ENCODE measurements around the gene ZNF700.
"Not testable (repeated sequence)": the region's sequence is repeated elsewhere in the genome, so short reads cannot be mapped to it uniquely, and the experiment has no call there.

The ZNF700 gene

DNA sequence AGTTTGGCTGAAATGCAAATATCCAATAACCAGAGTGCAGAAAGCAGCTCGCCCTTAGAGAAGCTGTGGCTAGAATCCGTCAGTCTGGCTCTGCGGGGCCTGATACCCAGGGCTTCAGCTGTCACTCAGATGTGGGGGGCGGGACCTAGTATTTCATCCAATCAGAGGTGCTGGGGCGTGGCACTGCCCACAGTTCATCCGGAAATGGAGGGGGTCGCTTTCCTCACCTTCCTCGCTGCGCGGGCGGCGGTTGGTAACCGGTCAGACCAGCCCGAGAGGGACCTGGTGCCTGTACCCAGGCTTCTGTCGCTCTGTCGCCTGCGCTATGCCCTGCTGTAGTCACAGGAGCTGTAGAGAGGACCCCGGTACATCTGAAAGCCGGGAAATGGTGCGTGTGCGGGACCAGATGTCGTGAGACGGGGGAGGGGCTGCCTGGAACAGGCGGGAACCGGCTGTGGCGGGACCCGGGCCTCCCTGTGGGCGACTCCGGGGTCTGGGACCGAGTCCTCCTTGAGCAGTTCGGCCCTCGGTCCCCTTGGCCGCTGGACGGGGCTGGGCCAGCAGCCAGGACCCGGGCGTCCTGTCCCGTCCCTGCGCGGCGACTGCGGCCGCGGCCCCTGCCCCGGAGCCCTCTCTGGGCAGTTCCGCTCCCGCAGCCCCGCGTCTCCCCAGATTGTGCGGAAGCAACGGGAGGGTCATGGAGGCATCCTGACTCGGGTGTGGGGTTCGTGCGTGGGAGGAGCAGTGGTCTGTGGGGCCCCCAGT, at the start of gene ZNF700:
Gene ZNF700, plus strand, starts transcription at position 222 of the 765 bp plus-strand sequence. Its CDS starts 104 bp downstream, at position 326.
- peak; percentile 96 for DNase-seq

DNA sequence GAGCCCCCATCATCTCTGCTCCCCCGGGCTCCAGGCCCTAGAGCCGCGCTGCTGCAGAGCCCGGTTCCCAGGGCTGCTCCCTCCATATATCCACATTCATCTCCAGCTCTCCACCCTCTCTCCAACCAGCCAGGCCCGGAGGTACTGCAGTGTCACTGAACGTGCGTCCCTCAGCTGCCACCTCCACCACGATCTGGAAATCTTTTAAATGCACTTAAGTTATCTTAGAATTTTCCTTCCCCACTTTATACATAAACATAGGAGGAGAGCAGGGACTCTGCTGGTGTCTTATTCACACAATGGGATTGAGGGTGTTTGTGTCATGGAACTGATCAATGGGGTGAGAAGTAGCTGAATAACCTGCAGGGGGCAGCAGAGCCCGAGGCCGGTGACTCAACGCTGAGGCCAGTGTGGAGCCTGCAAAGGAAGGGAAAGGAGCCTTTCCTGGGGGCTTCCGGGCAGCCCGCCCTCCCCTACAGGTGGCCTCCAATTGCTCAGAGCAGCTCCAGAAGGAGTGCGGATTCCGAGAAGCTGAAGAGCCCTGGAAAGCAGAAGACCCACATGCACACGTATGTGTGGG, 45.1 kb upstream of the ZNF700 start:
- peak; percentile 73 for DNase-seq

DNA sequence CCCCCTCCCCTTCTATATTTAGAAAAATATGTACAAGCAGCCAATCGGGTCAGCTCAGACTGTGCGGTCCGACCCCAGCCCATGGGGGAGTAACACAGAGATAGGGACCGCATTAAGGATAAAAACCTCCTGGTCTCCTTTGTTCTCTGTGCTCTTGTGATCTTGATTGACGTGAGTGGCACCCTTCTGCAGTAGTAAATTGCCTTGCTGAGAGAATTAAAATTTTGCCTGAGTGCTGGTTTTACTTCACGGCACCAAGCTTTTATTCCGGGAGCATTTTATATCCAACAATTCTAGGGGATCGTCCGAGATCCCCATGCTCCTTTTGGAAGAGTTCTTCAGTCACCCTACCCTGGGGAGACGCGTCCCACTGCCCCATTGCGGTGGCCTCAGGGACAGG, 44.3 kb upstream of the ZNF700 start:
- no peak for DNase-seq

DNA sequence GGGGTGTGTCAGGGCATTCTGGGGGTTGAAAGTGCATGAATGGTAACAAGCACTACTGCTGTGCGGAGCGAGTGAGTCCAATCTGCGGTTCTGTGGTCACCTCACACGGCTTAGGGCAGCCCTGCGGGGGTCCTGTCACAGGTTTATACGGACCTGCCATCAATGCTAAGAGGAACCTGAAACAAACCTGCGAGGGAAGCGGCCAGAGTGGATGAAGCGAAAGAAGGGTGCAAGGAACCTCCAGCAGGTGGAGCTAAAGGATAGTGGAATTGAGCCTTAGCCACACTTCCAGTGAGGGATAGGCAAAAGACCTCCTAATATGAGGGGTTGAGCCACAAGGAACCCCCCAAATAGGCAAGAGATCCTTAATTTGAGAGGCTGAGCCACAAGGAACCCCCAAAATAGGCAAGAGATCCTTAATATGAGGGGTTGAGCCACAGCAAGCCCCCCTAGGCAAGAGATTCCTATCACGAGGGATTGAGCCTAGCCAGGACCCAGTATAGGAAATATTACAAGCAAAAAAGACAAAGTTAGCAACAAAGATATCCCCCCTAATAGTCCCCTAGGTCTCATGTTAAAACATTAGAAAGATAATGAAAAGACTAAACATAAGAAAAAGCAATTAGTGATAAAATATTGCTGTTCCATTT, 43.6 kb upstream of the ZNF700 start:
- DNase-seq: peak; percentile 72

DNA sequence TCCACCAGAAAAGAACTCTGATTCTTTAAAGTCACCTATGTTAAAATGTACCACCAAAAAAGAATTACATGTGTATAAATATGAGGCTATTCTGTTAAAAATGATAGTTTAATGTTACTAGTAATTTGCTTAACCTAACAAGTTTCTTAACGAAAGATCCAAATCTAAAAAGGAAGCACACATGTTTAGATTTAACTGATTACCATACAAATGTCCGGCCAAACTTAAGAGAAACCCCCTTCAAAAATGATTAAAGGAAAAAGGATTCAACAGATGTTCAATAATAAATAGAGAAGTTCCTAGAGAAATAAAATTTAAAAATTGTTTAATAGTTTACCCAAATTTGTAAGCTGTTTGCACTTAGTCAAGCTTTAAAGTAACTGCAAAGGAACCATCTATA, 42.3 kb upstream of the ZNF700 start:
- DNase-seq: no peak

DNA sequence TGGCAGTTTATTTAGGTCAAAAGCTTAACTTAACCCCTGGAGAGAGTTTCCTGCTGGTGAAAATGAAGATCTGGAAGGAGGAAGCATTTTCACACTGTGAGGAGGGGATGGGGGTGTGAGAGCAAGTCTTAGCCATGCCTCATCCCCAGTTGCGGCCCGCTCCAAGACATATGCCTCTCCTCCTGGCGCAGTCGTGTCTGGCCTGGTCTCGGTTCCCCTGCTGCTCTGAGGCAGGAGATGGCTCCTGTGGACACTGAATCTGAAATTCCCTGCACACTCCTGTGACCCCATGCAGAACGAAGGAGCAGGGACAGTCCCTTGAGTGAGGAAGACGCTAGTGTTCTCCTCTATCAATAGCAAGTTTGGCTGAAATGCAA, 37.7 kb upstream of the ZNF700 start:
- DNase-seq: peak; percentile 25

DNA sequence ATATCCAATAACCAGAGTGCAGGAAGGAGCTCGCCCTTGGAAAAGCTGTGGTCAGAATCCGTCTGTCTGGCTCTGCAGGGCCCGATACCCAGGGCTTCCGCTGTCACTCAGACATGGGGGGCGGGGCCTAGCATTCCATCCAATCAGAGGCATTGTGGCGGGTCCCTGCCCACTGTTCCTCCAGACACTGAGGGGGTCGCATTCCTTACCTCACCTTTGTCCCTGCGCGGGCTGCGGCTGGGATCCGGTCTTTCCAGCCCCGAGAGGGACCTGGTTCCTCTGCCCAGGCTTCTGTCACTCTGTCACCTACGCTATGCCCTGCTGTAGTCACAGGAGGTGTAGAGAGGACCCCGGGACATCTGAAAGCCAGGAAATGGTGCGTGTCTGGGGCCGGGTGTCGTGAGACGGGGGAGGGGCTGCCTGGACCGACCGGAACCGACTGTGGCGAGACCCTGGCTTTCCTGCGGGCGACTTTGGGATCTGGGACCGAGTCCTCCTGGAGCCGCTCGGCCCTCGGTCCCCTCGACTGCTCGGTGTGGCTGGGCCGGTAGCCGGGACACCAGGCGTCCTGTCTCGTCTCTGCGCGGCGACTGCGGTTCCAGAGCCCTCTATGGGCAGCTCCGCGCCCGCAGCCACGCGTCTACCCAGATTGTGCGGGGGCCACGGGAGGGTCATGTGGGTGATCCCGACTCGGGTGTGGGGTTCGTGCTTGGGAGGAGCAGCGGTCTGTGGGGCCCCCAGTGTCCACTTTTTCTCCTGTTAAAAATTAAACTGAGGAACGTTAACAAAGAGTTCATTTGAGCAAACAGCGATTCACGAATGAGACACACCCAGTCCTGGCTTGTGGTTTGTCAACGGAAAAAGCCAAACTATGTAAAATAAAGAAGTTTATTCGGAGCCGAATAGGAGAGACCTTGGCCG, 37.0 kb upstream of the ZNF700 start, which contains the start of gene ZNF69:
Gene ZNF69, plus strand, starts transcription at position 172 of the 921 bp plus-strand sequence. Its CDS starts 142 bp downstream, at position 314.
- DNase-seq: peak; percentile 85

DNA sequence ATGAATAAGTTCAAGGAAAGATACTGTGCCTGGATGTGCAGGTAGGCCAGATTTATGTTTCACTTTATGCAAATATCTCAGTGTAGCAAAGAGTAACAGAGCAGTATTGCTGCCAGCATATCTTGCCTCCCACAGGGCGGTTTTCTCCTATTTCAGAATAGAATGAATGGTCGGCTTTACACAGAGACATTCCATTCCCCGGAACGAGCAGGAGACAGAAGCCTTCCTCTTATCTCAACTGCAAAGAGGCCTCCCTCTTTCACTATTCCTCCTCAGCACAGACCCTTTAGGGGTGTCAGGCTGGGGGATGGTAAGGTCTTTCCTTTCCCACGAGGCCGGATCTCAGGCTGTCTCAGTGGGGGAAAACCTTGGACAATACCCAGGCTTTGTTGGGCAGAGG, 35.0 kb upstream of the ZNF700 start:
- DNase-seq: not testable (repeated sequence)

DNA sequence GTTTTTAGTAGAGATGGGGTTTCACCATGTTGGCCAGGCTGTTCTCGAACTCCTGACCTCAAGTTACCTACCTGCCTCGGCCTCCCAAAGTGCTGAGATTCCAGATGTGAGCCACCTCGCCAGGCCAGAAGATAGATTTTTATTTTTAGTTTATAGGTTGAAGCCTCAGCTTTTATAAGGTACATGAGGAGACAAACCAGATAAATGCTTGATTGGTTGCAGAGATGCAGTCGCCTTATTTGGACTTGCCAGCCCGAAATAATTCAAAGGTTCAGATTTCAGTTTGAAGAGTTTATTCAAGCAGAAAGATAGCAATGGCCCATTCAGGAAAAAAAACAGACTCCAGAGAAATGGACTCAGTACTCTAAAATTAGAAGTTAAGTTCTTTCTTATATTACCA, 34.3 kb upstream of the ZNF700 start:
- DNase-seq: no peak

DNA sequence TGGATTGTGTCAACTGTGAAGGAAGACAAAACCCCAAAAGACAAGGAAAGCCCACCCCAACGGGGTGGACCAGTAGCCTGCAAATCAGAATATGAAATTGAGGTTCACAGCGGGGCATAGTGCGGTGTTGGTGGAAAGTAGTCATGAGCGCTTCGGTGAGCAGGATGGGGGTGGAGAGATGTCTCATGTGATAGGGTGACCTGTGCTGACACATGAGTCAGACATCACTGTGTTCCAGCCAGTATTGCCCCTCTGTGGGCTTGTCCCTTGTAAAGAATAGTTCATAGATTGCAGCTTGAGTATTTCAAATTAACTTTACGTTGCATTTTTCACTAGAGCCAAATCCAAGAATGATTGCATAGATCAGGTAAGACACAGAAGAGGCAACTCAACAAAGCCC, 30.1 kb upstream of the ZNF700 start:
- DNase-seq: no peak

DNA sequence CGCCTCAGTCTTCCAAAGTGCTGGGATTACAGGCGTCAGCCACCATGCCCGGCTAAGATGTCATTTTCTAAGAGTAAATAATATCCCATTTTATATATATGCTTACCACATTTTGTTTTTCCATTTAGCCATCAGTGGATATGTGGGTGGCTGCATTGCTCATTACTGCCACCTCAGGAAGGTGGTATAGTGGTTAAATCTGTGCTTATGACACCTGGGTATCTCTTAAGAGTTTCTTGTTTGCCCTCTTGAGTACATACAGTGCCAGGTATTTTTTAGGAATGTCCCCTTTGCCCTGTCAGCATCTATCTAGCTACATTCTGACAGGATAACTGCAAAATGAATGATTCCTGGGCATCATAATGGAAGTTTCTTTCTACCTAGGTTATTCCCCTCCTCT, 22.7 kb upstream of the ZNF700 start:
- DNase-seq: no peak

DNA sequence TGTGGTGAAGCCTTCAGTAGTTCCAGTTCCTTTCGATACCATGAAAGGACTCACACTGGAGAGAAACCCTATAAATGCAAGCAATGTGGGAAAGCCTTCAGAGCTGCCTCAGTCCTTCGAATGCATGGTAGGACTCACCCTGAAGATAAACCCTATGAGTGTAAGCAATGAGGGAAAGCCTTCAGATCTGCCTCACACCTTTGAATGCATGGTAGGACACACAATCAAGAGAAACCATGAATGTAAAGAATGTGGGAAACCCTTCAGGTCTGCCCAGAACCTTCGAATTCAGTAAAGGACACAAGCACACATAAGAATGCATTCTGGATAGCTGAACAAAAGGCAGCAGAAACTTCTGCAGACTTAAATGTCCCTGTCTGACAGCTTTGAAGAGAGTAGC, 19.0 kb upstream of the ZNF700 start:
- no peak for DNase-seq

DNA sequence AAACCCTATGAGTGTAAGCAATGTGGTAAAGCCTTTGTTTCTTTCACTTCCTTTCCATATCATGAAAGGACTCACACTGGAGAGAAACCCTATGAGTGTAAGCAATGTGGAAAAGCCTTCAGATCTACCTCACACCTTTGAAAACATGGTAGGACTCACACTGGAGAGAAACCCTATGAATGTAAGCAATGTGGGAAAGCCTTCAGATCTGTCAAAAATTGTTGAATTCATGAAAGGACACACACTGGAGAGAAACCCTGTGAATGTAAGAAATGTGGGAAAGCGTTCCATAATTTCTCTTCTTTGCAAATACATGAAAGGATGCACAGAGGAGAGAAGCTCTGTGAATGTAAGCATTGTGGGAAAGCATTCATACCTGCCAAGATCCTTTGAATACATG, 13.0 kb upstream of the ZNF700 start:
- DNase-seq: not testable (repeated sequence)

DNA sequence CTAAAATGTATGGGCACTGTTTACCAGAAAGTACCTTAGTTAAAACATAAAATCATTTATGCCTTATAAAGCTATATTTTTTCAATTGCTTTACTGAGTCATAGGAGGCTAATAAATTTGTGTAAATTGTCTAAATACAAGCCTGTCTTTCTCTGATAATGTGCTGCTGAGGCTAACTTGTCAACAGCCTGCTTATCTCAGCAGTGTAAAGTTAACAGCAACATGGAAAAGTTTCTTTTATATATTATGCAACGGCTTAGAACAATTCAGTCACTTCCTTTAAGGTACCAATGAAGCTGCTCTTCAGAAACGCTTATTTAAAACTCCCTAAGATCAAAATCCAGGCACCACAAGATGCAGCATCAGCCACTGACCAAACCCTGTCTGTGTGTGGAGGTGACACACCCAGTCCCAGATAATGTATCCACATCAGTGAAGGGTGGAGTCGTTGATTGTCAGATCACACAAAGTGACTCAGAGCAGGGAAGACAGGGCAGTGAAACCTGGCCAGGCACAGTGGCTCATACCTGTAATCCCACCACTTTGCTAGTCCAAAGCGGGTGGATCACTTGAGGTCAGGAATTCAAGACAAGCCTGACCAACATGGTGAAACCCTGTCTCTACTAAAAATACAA, 10.4 kb upstream of the ZNF700 start:
- DNase-seq: not testable (repeated sequence)

DNA sequence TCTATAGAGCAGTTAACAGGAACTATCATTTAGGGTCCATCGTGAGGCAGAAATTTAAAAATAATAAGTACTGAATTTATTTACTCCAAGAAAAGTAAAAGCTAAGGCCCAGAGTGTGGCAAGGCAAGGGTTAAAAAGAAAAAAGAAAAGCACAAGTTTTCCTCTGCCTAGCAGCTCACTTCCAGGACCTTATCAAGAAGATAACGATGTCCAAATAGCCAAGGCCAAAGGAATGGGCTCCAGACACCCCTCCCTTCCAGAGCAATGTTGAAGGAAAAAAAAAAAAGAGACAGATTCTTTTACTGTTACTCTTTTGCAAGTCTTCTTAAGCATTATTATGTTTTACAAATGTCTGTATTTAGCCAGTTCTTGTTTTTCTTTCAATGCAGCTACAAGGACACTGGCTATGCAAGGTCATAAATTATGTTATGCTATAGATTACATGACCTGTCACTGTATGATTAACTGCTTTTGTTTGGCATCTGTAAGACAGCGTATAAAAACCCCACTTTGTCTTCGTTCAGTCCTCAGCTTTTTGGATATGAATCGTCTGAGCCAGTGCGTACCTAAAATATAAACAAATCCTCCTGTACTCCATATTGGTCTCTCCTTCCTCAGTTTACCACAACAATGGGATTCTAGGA, 2.9 kb upstream of the ZNF700 start:
- no peak for DNase-seq

DNA sequence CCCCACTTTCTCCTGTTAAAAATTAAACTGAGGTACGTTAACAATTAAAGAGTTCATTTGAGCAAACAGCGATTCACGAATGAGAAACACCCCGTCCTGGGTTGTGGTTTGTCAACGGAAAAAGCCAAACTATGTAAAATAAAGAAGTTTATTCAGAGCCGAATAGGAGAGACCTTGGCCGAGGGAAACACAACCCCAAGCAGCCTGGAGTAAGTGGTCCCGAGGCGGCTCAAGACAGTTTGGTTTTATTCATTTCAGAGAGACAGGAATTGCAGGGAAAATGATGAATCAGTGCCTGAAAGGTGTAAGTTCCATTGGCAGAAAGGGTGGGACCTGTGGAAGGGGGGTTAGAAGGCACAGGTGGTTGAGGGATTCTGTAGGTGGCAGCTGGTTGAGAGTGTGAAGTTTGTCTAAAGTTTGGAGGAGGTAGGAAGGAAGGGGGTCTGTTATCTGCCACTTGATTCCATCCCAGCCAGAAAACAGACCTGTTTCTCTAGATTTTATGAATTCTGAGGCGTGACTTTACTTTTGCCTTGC, 812 bp downstream of the ZNF700 start:
- not testable (repeated sequence) for DNase-seq

DNA sequence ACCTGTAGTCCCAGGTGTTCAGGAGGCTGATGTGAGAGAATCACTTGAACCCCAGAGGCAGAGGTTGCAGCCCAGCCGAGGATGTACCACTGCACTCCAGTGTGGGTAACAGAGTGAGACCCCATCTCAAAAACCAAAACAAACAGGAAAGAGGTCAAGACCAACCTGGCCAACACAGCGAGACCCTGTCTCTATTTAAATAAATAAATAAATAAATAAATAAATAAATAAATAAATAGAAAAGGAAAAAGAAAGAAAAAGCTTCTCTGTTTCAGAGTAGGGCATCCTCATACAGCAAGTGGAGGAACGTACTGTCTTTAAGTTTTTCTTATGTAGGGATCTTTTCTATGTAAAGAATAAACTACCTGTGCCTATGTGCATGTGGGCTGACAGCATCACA, 2.3 kb downstream of the ZNF700 start:
- no peak for DNase-seq

DNA sequence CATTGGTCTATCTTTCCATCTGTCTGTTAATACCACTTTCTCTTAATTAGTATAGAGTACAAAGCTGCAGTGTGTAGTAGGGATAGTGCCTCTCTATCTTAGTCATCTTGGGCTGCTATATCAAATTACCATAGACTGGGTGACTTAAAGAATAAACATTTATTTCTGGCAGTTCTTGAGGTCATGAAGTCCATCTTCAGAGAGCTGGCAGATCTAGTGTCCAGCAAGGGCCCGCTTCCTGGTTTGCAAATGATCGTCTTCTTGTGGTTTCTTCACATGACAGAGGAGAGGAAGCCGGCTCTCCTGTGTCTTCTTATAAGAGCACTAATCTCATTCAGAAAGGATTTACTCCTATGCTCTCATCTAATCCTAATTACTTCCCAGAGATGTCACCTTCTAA, 6.1 kb downstream of the ZNF700 start:
- no peak for DNase-seq

DNA sequence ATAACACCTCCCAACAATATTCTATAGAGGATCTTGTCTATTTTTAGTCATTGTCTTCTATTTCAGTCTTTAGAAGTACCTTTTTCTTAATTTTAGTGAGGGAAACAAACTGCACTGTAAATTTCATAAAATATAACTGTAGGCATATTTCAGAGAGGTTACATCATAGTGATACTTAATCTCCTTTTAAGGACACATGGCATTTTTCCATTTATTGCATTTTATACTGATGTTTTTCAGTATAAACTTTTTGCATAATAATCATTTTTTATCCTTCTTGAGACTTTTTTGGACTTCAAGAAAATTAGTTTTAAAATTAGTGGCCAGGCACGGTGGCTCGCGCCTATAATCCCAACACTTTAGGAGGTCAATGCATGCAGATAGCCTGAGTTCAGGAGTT, 6.6 kb downstream of the ZNF700 start:
- DNase-seq: no peak

DNA sequence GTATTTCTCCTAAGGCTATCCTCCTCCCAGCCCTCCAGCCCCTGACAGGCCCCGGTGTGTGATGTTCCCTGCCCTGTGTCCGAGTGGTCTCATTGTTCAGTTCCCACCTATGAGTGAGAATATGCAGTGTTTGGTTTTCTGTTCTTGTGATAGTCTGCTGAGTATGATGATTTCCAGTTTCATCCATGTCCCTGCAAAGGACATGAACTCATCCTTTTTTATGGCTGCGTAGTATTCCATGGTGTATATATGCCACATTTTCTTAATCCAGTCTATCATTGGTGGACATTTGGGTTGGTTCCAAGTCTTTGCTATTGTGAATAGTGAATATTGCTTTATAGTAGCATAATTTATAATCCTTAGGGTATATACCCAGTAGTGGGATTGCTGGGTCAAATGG, 10.9 kb downstream of the ZNF700 start:
- not testable (repeated sequence) for DNase-seq

DNA sequence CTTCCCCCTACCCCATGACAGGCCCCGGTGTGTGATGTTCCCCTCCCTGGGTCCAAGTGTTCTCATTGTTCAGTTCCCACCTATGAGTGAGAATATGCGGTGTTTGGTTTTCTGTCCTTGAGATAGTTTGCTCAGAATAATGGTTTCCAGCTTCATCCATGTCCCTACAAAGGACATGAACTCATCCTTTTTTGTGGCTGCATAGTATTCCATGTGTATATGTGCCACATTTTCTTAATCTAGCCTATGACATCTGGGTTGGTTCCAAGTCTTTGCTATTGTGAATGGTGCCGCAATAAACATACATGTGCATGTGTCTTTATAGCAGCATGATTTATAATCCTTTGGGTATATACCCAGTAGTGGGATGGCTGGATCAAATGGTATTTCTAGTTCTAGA, 13.5 kb downstream of the ZNF700 start:
- DNase-seq: not testable (repeated sequence)

Measured in stimulated activated CD8-positive, alpha-beta memory T cell treated with anti-CD3 and anti-CD28 coated beads, Interleukin-4, amount 100 ng/mL, for 48 hours (primary cell).